GM13976 (cell line): Measurements from ENCODE around the gene HSPA12A.

Experiments used
- DNase-seq: peaks from one replicate; pipeline ENCODE4 v3.0.0; 2012; ENCODE audit warnings: low spot score
- in situ Hi-C: fragments of 300-500 bp; cut with MboI; formaldehyde crosslinking; loops from one replicate; pipeline ENCODE4 v1.12.0; 2022; ENCODE audit warnings: low sequenced_read_pairs, mixed read lengths, inconsistent platforms; ENCODE audit not compliant: unreplicated experiment
- TF ChIP-seq, protein P1 (sequence below): IDR thresholded peaks from 2 replicates; pipeline ENCODE4 v1.5.1; 2012; ENCODE audit warnings: borderline replicate concordance, mild to moderate bottlenecking; ENCODE audit not compliant: insufficient read depth; ENCODE audit errors: extremely low read depth, missing control alignments, control extremely low read depth

Gene HSPA12A

DNA sequence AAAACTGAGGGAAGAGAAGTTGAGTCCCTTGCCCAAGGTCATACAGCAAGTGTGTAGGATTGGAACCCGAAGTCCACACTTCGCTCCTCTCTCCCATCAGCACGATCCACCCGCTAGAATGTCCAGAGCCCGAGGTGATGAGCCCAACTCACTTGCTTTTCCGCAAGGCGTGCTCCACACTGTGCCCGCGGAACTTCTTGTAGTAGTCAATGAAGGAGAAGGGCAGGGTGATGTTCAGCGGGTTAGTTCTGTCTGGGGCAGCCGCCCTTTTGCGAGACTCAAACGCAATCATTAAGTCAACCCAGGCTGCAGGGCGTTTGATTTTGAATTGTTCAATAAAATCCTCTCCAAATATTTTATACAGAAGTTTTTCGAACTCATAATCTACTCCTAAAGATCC lies 63.0 kb downstream of the HSPA12A start:
- in situ Hi-C loops: loop anchor here (25.0 kb wide), 1 partner anchor 108 kb away; no protein-coding TSS in a partner anchor
- TF ChIP-seq, protein P1, sequence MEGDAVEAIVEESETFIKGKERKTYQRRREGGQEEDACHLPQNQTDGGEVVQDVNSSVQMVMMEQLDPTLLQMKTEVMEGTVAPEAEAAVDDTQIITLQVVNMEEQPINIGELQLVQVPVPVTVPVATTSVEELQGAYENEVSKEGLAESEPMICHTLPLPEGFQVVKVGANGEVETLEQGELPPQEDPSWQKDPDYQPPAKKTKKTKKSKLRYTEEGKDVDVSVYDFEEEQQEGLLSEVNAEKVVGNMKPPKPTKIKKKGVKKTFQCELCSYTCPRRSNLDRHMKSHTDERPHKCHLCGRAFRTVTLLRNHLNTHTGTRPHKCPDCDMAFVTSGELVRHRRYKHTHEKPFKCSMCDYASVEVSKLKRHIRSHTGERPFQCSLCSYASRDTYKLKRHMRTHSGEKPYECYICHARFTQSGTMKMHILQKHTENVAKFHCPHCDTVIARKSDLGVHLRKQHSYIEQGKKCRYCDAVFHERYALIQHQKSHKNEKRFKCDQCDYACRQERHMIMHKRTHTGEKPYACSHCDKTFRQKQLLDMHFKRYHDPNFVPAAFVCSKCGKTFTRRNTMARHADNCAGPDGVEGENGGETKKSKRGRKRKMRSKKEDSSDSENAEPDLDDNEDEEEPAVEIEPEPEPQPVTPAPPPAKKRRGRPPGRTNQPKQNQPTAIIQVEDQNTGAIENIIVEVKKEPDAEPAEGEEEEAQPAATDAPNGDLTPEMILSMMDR: no peak
- no peak for DNase-seq

DNA sequence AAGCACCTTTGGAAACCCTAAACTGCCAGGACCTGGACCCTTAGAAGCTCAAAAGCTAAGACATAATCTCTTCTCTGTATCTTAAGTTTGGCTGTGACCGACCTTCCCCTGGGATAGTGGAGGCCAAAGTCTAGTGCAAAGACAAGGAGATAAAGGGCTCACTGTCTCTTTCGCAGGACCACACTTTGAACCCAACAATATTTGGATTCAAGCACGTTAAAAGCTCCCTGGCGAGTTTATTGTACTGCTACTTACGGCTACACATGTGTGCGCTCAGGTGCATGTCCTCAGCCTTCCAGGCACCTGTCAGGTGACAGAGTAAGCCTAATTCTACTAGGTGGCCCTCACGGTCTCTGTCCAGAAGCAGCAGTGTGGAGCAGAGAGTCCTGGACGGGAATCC lies 65.7 kb downstream of the HSPA12A start:
- TF ChIP-seq, protein P1: no peak
- DNase-seq: no peak
- in situ Hi-C loops: loop anchor here (25.0 kb wide), 1 partner anchor 111 kb away; no protein-coding TSS in a partner anchor

DNA sequence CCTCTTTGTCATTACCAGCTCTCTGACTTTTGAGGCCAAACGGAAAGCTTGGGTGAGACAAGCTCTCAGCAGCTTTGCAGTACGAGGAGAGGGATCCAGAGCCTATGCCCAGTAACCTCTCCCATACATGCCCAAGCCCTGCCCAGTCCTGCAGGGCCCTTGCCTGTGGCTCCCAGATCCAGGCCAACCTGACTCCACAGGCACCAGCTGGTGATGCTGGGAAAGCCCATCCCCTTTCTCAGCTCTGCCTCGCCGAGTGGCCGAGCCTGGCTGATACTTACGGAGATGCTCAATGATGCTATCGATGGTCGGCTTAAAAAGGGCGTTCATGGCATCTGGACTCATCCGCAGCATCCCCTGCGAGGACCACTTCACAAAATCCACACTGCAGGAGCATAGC lies 66.2 kb downstream of the HSPA12A start:
- TF ChIP-seq, protein P1: no peak
- no peak for DNase-seq
- in situ Hi-C loops: loop anchor here (25.0 kb wide), 1 partner anchor 111 kb away; no protein-coding TSS in a partner anchor

DNA sequence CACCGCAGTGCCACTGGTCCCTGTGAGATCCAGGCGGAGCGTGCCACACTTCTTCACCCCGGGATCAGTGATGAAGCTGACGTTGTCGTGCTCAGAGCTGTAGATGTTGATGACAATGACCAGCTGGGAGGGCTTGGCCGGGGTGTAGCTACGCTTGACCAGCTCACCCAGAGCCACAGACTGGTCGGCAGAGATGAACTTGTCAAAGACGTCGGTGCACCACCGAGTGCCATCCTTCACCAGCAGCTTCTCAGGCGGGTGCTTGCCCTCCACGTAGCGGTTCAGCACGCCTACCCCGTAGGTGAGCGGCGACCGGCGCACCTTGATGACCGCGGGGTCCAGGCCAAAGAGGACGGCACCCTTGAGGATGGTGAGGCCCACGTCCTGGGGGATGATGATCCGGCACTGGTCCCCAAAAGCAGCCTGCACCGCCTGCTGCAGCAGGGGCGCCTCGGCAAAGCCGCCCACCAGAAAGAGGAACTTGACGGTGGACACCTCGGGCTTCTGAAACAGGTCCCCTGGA lies 67.4 kb downstream of the HSPA12A start:
- TF ChIP-seq, protein P1: no peak
- in situ Hi-C loops: loop anchor here (25.0 kb wide), 1 partner anchor 112 kb away; no protein-coding TSS in a partner anchor
- no peak for DNase-seq

DNA sequence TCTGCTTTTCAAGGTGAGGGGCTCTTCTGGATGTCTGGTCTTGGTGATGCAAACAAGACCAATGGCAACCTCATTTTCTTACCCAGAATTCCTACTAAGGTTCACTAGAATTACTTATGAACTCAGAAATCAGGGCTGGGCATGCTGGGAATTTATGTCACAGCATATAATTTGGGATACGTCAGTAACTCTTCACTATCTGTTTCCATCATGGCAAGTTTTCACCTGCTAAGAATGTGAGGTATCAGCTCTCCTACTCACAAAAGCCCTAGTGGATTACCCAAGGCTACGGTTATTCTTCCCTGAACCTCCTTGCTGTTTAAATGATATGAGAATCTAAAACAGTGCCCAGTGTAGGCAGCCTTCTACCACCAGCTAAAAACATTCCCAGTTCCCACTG lies 68.5 kb downstream of the HSPA12A start:
- in situ Hi-C loops: no loop called here
- DNase-seq: no peak
- TF ChIP-seq, protein P1: no peak

DNA sequence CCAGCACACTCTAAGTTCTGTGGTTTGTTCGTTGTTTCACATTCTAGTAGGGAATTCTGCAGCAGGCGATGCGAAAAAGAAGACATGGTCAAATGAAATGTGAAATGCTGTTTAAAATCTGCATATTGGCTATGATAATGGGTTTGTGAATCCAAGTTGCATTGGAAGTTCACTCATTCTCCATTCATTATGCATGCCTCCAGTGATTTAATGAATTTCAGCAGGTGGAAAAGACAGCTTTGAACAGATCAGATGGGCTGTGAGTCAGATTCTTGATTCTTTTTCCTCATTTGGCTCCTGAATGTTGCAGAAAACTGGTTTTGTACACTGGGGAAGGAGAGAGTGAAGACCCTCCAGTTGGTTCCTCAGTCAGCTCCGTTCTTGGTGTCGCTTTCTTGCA lies 69.5 kb downstream of the HSPA12A start:
- in situ Hi-C loops: no loop called here
- TF ChIP-seq, protein P1: no peak
- no peak for DNase-seq

DNA sequence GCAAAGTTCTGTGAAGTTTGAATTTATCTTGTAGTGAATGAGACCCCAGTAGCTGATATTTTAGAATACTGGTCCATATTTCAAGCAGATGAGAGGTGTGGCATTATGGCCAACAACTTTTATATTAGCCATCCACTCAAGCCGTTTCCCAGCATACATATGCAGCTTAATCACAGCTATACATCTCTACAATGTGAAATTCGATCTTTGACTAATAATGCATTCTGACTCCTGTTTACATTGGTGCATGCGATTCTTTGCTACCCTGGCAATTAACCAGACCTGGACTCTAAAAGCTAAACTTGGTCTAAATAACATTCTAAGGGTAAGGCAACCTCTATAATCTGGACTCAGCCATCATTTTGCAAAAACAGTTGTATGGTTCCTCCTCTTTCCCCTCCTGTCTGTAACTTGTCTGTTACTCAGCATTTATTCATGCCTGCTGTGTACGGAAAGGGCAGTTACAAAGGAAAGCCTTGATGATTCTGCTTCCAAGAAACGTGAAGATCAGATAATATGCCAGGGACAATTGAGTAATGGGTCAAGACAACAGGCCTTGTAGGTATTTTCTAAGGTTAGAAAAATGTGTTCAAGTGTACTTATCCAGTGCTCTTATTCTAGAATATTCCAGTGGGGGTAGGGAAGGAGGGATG lies 71.0 kb downstream of the HSPA12A start:
- no peak for DNase-seq
- TF ChIP-seq, protein P1: no peak
- in situ Hi-C loops: no loop called here
